A549 (cell line): ENCODE measurements around the gene GPR183. TPM values are rescaled to one million over a fixed set of nuclear protein-coding genes. Genes with fewer than 3 reads are reported as not detected.

ENCODE experiments used
- ATAC-seq, 2 experiments: fragments of 200-7000 bp in 1 of 2; fragments of >200 bp in 1 of 2; cut with Nextera tagmentation in 1 of 2; cut with Tn5 transposase in 1 of 2; 3 replicates each; pipeline versions ENCODE4 v1.8.0 to v1.9.1; 2018 to 2020; ENCODE audit warnings: mild to moderate bottlenecking in 1 of 2, moderate library complexity in 1 of 2
- CTCF ChIA-PET: fragments of 300-600 bp; sonication (Branson Sonifier 250); formaldehyde crosslinking; extraction: SDS; loops from one replicate; lab custom pipeline; 2021; ENCODE audit warnings: antibody characterized with exemption, inconsistent platforms; lab: Yijun Ruan, JAX
- POLR2A ChIA-PET: fragments of 350-600 bp; formaldehyde crosslinking; extraction: SDS; loops from one replicate; lab custom pipeline; 2021; ENCODE audit warnings: antibody characterized with exemption, inconsistent platforms; lab: Yijun Ruan, JAX
- DNase-seq, 2 experiments: peaks; one replicate each; pipeline versions ENCODE4 v3.0.0 to v3.0.0-alpha.2; 2011 to 2016; ENCODE audit warnings: low read depth in 1 of 2, low spot score in 1 of 2
- FAIRE-seq: peaks from 2 replicates; lab custom pipeline; 2011; peaks lifted over from hg19 to GRCh38; lab: Jason Lieb, UNC
- H3K27ac ChIP-seq, 2 experiments: fragments of >200 bp; sonication (Bioruptor Twin); formaldehyde crosslinking; 3 replicates each; pipeline ENCODE4 v1.5.1; 2016 to 2017
- H3K4me1 ChIP-seq: fragments of >200 bp; sonication (Bioruptor Twin); formaldehyde crosslinking; 3 replicates; pipeline ENCODE4 v1.6.1; 2016
- H3K4me2 ChIP-seq: fragments of >200 bp; sonication (Bioruptor Twin); formaldehyde crosslinking; 3 replicates; pipeline ENCODE4 v1.6.1; 2016
- H3K4me3 ChIP-seq: fragments of >200 bp; sonication (Bioruptor Twin); formaldehyde crosslinking; 3 replicates; pipeline ENCODE4 v1.5.1; 2016
- H3K9me3 ChIP-seq: fragments of >200 bp; sonication (Bioruptor Twin); formaldehyde crosslinking; 3 replicates; pipeline ENCODE4 v1.6.1; 2016
- BHLHE40 ChIP-seq: IDR thresholded peaks from 2 replicates; pipeline ENCODE4 v1.6.1; 2012; ENCODE audit warnings: low read depth, low read length, inconsistent platforms
- CBX2 ChIP-seq: fragments of 200-600 bp; sonication (generic); IDR thresholded peaks from 2 replicates; pipeline ENCODE4 v1.6.1; 2016; ENCODE audit warnings: low read depth, mild to moderate bottlenecking, borderline replicate concordance
- CEBPB ChIP-seq, 2 experiments: fragments of >200 bp in 1 of 2; sonication (Bioruptor Twin) in 1 of 2; formaldehyde crosslinking in 1 of 2; IDR thresholded peaks; 2 replicates each; pipeline ENCODE4 v1.6.1; 2012 to 2016
- CHD2 ChIP-seq: fragments of 150-350 bp; IDR thresholded peaks from 2 replicates; pipeline ENCODE4 v1.6.1; 2014; ENCODE audit warnings: low read length; ENCODE audit not compliant: partially characterized antibody
- CTCF ChIP-seq: fragments of >200 bp; sonication (Bioruptor Twin); formaldehyde crosslinking; IDR thresholded peaks from 3 replicates; pipeline ENCODE4 v1.5.1; 2016
- E2F6 ChIP-seq: IDR thresholded peaks from 2 replicates; pipeline ENCODE4 v1.6.1; 2012; ENCODE audit warnings: low read depth, borderline replicate concordance
- EHMT2 ChIP-seq: fragments of 200-600 bp; sonication (generic); IDR thresholded peaks from 2 replicates; pipeline ENCODE4 v1.6.1; 2016; ENCODE audit warnings: antibody characterized with exemption, low read depth, mild to moderate bottlenecking, moderate library complexity
- ELK1 ChIP-seq: fragments of 150-350 bp; IDR thresholded peaks from 2 replicates; pipeline ENCODE4 v1.6.1; 2014; ENCODE audit warnings: low read depth, mild to moderate bottlenecking, low read length
- ESRRA ChIP-seq: fragments of 150-350 bp; IDR thresholded peaks from 2 replicates; pipeline ENCODE4 v1.6.1; 2014; ENCODE audit warnings: mild to moderate bottlenecking, low read length, borderline replicate concordance
- FOSL2 ChIP-seq, 2 experiments: fragments of 450-650 bp in 1 of 2; fragments of >200 bp in 1 of 2; sonication (Bioruptor Twin) in 1 of 2; formaldehyde crosslinking; IDR thresholded peaks; 2 replicates each; pipeline versions ENCODE4 v1.5.0 to v1.6.1; 2016 to 2020; ENCODE audit warnings: mild to moderate bottlenecking in 1 of 2, moderate library complexity in 1 of 2
- FOXS1 ChIP-seq: fragments of 250-450 bp; sonication (Bioruptor Pico); IDR thresholded peaks from 2 replicates; pipeline ENCODE4 v1.5.0; 2020; ENCODE audit warnings: mild to moderate bottlenecking, moderate library complexity
- HOXA7 ChIP-seq: fragments of 250-450 bp; sonication (Bioruptor Pico); IDR thresholded peaks from 2 replicates; pipeline ENCODE4 v1.5.0; 2020; ENCODE audit warnings: mild to moderate bottlenecking, moderate library complexity
- HOXB13 ChIP-seq: fragments of 250-450 bp; sonication (Bioruptor Pico); IDR thresholded peaks from 2 replicates; pipeline ENCODE4 v1.5.0; 2020; ENCODE audit warnings: low read depth, mild to moderate bottlenecking, moderate library complexity
- JUN ChIP-seq, 2 experiments: fragments of >200 bp; sonication (Bioruptor Twin); formaldehyde crosslinking; IDR thresholded peaks; 2 replicates in 1 of 2; 3 replicates in 1 of 2; pipeline ENCODE4 v1.6.1; 2016 to 2017
- KDM5A ChIP-seq: fragments of 200-600 bp; sonication (generic); IDR thresholded peaks from 2 replicates; pipeline ENCODE4 v1.6.1; 2016; ENCODE audit warnings: antibody characterized with exemption, mild to moderate bottlenecking
- MAFK ChIP-seq: fragments of 450-650 bp; IDR thresholded peaks from 2 replicates; pipeline ENCODE4 v1.6.1; 2014; ENCODE audit not compliant: partially characterized antibody
- NPAS2 ChIP-seq: fragments of 250-450 bp; sonication (Bioruptor Pico); IDR thresholded peaks from 2 replicates; pipeline ENCODE4 v1.8.0; 2022; ENCODE audit warnings: mild to moderate bottlenecking, moderate library complexity, borderline replicate concordance
- POLR2A ChIP-seq: IDR thresholded peaks from 2 replicates; pipeline ENCODE4 v1.6.1; 2012; ENCODE audit warnings: mild to moderate bottlenecking, low read length
- RCOR1 ChIP-seq: fragments of 150-350 bp; IDR thresholded peaks from 2 replicates; pipeline ENCODE4 v1.6.1; 2014; ENCODE audit warnings: antibody characterized with exemption, low read length, low read depth
- RNF2 ChIP-seq: fragments of 200-600 bp; sonication (generic); IDR thresholded peaks from 2 replicates; pipeline ENCODE4 v1.6.1; 2016; ENCODE audit warnings: low read depth, mild to moderate bottlenecking, antibody characterized with exemption, moderate library complexity, borderline replicate concordance
- ZNF302 ChIP-seq: fragments of 250-450 bp; sonication (Bioruptor Pico); IDR thresholded peaks from 2 replicates; pipeline ENCODE4 v1.9.0; 2021; ENCODE audit warnings: inconsistent platforms, mild to moderate bottlenecking, moderate library complexity
- ZSCAN20 ChIP-seq: fragments of 250-450 bp; sonication (Bioruptor Pico); IDR thresholded peaks from 2 replicates; pipeline ENCODE4 v1.8.0; 2022; ENCODE audit warnings: mild to moderate bottlenecking, moderate library complexity
- WGBS: methylation state at CpG from one replicate; pipeline ENCODE4 v1.1.6; 2017; ENCODE audit errors: missing lambda C conversion rate; 5-methylcytosine and 5-hydroxymethylcytosine counted together
- polyA plus RNA-seq, 4 experiments: library from polyadenylated mRNA; depleted of rRNA in 3 of 4; stranded (reverse); fragments of >200 nt; fragmentation: RNase III in 1 of 4; extraction: RNeasy Plus Mini Kit Qiagen cat#74134 plus additional on column Dnase treatment in 1 of 4; gene quantifications; 2 replicates in 3 of 4; 3 replicates in 1 of 4; pipeline ENCODE4 v1.2.3, GENCODE V29; 2011 to 2017

The GPR183 gene
- polyA plus RNA-seq, 2 of the 4 experiments (the other 2 are of a cell fraction) = not detected

- TF ChIP-seq RNF2 (no peak), MAFK (peak; percentile 88)
- H3K4me3 ChIP-seq = no peak overlapping the region
- no peak for FAIRE-seq
- 93% methylated on average over 2 of the region's 2 CpGs for WGBS
- no peak overlapping the region for H3K27ac ChIP-seq
- H3K4me1 ChIP-seq = no peaks in the 10 kb centered on the region
- CTCF ChIA-PET = interaction anchor here (1.1 kb wide), 1 partner anchor 101 kb away, joined by 3 read pairs; no protein-coding TSS in a partner anchor
- no peak for ATAC-seq
- DNase-seq = no peak
- no peaks in the 10 kb centered on the region for H3K9me3 ChIP-seq
- no peak overlapping the region for H3K4me2 ChIP-seq
- POLR2A ChIA-PET = no interaction called here
These were observed 27.9 kb upstream of the GPR183 start for GRCh38 chr13:99335087-99335486.

GRCh38 chr13:99334221-99334620 is 27.0 kb upstream of the GPR183 start:
- no peak overlapping the region for H3K27ac ChIP-seq
- H3K9me3 ChIP-seq = no peaks in the 10 kb centered on the region
- ChIA-PET POLR2A (no interaction called here), CTCF (interaction anchor here (0.6 to 1.1 kb wide), 3 partner anchors 66 to 102 kb away, joined by 3 read pairs; no protein-coding TSS in a partner anchor)
- no peak overlapping the region for H3K4me2 ChIP-seq
- no peaks in the 10 kb centered on the region for H3K4me1 ChIP-seq
- no peak overlapping the region for H3K4me3 ChIP-seq
- no peak for TF ChIP-seq KDM5A
- TF ChIP-seq HOXB13 = no peak
- TF ChIP-seq CTCF = no peak
- TF ChIP-seq BHLHE40 = no peak
- TF ChIP-seq E2F6 = no peak
- no peak for TF ChIP-seq RCOR1
- TF ChIP-seq JUN (IDR thresholded peaks at IDR 0.05) = no peak
- no peak for TF ChIP-seq HOXA7 (CRISPR knock-in tag)
- TF ChIP-seq ZNF302 (CRISPR knock-in tag) = no peak
- TF ChIP-seq ESRRA = no peak
- no peak for TF ChIP-seq NPAS2 (CRISPR knock-in tag)
- TF ChIP-seq EHMT2 = no peak
- ATAC-seq = no peak
- no peak for DNase-seq
- WGBS = 83% methylated on average over 3 of the region's 3 CpGs
- FAIRE-seq = no peak

- 93% methylated on average over 9 of the region's 9 CpGs for WGBS
- no peaks in the 10 kb centered on the region for H3K4me1 ChIP-seq
- ChIA-PET POLR2A (no interaction called here), CTCF (no interaction called here)
- ATAC-seq (no peak), DNase-seq (no peak), FAIRE-seq (no peak)
- TF ChIP-seq CEBPB (IDR thresholded peaks at IDR 0.05) (no peak), POLR2A (no peak), ELK1 (no peak), NPAS2 (CRISPR knock-in tag) (no peak), FOXS1 (no peak), ESRRA (no peak), EHMT2 (no peak), KDM5A (no peak), FOSL2 (IDR thresholded peaks at IDR 0.05) (no peak), FOSL2 (CRISPR knock-in tag; IDR thresholded peaks at IDR 0.05) (no peak), ZSCAN20 (no peak), CBX2 (no peak), CHD2 (no peak)
- H3K9me3 ChIP-seq = no peaks in the 10 kb centered on the region
- H3K27ac ChIP-seq = no peak overlapping the region
- no peak overlapping the region for H3K4me3 ChIP-seq
- no peak overlapping the region for H3K4me2 ChIP-seq
These were observed 25.3 kb upstream of the GPR183 start for GRCh38 chr13:99332456-99332855.
